NCI-H2171 treated with DMSO at 0.1 percent for 48 hours (cell line): Measurements from ENCODE around the gene PTDSS2.
"Not testable (repeated sequence)": the region's sequence is repeated elsewhere in the genome, so short reads cannot be mapped to it uniquely, and the experiment has no call there.

Experiments used
- DNase-seq: peaks from one replicate; lab custom pipeline; 2025; lab: John Stamatoyannopoulos, UW

Gene PTDSS2

GRCh38 chr11:468493-468892 lies 18.4 kb downstream of the PTDSS2 start:
- no peak for DNase-seq

GRCh38 chr11:469026-469683 lies 19.1 kb downstream of the PTDSS2 start:
- DNase-seq, result not testable (repeated sequence)

DNA sequence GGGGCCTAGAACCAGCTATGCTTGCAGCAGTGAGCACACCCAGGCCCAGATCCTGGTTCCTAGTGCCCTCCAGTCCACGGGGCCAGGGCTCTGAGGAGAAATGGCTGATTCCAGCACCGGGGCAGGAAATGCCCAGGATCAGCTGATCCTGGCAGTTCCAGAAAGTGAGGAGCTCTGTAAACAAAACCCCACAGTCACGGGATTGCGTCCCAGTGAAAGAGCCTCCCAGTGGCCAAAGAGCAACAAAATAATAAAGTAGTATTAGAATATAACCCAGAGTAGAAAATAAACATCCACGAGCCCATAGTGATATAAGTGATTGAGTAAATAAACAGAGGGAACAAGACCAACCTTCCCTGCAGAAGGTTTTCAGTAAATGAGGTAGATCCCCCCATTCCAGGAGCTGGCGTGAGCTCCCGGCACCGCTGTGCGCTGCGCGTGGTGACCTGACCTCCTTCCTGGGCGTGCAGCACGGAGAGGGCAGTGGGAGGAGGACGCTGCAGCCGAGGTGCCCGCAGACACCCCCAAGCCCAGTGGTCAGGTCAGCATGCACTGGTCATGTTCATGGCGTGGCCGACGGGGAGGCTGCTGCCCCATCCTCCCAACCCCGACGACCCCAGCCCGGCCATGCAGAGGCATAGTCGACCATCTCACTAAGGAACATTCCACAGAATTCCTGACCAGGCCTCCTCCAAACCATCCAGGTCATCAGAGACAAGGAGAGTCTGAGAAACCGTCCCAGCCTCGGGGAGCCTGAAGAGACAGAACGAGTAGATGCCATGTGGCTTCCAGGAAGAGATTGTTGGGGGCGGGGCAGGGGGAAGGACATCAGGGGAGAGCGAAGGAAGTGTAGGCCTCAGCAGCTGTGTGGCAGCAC lies 19.8 kb downstream of the PTDSS2 start:
- no peak for DNase-seq

GRCh38 chr11:471468-472145 lies 21.5 kb downstream of the PTDSS2 start:
- DNase-seq, result no peak

DNA sequence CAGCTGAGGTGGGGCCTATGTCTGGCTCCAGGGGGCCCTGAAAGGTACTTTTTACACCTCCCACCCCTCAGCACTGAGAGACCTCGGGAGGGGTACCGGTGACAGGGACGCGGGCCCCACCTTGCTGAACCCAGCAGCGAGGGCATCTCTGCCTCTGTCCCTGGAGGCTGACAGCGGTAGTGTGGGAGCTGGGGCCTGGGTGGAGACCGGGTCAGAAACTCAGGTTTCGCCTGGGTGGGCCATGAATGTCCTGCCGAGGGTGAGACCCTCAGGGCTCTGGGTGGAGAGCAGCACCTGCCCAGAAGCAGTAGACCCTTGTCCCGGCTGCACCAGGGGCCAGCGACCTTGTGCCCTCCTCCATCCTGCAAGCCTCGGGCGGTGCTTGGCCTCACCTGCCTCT lies 22.2 kb downstream of the PTDSS2 start:
- DNase-seq, result no peak

GRCh38 chr11:472816-473215 lies 22.7 kb downstream of the PTDSS2 start:
- DNase-seq, result no peak

- no peak for DNase-seq
These were observed 23.3 kb downstream of the PTDSS2 start for GRCh38 chr11:473415-473814.

DNA sequence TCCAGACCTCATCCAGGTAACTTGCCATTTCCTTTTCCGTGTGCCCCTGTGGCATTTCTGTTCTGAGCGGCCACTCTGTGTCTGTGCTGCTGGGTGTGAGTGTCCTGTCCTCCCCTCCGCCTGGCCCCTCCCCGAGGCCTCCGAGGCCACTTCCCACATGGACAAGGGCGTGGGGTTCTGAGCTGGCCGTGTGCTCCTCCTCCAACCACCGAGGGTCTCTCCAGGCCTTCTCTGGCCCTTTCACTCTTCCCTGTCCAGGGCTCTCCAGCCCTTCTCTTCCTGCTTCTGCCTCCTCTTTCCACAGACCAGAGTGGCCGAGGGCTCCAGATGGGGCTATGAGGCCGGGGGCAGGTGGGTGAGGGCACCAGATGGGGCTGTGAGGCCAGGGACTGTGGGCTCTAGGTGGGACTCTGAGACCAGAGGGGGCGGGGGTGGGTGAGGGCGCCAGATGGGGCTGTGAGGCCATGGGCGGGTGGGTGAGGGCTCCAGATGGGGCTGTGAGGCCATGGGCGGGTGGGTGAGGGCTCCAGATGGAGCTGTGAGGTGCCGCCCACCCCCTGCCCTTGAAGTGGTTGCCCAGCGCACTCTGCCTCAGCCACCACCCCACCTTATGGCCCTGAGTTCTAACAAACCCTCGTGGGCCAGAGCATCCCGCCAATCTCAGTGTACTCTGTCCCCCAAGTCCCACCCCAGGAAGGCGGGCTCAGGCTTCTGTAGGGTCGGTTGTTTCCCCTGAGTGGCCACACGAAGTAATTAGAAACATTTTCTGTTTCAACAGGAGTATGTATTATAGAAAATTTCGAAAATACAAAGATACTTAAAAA lies 24.1 kb downstream of the PTDSS2 start:
- DNase-seq, result peak; percentile 49

- DNase-seq, result no peak
These were observed 24.9 kb downstream of the PTDSS2 start for GRCh38 chr11:474914-475506.

DNA sequence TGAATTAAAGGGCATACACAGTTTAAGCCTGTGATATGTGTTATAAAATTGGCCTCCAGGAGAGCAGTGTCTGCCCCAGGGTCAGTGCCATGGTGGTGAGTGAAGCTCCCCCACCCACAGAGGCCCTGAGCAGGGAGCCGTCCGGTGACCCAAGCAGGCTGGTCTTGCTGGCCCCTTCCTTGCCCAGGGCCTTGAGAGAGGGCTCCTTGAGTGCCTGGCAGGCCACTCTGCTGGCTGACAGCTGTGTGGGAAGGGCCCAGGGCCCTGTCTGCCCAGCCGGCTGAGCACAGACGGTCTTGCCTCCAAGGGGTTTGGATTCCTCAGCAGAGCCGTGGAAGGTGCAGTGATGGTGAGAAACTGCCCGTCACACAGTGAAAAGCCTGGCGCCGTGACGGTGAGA lies 25.9 kb downstream of the PTDSS2 start:
- no peak for DNase-seq

DNA sequence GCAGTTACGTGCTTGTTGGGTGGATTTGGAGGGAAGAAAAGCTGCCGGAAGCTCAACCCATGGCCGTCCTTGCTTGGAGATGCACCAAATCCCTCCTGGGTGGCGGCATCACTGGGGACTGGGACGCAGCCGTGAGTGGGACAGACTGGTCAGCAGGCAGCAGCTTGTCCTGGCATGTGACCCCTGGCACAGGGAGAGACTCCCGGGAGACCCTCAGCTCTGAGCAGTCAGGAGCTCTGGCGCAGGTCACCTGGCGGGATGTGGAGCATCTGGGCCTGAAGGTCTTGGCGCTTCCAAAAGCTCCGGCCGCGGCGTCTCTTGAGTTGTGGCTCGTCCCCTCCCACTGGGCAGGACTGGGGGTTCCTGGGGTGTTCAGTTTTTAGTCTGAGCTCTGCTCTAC lies 26.3 kb downstream of the PTDSS2 start:
- no peak for DNase-seq

- DNase-seq, result no peak
These were observed 27.1 kb downstream of the PTDSS2 start for GRCh38 chr11:477052-477715.

GRCh38 chr11:479311-479710 lies 29.2 kb downstream of the PTDSS2 start:
- DNase-seq, result no peak

- DNase-seq, result no peak
These were observed 34.5 kb downstream of the PTDSS2 start for GRCh38 chr11:484616-485015.

GRCh38 chr11:486189-486588 lies 36.1 kb downstream of the PTDSS2 start:
- DNase-seq, result no peak

DNA sequence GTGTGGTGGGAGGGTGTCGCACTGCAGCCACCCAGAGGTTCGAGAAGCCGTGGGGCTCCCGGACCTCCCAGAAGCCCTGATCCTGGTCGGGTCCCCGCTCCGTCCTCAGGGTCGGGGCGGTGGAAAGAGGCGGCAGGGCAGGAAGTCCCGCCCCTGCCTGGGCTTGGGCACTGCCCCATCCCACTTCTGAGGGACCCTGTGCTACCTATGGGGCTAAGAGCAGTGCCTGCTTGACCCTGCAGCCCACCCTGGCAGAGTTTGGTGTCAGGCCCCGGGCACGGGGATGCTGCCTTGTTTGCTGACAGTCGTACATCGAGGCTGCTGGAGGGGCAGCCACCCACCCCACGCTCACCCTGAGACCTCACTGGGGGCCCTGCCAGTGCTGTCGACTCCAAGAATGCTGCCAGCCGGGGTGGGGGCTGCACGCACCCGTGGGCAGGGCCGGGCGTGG lies 37.5 kb downstream of the PTDSS2 start:
- no peak for DNase-seq

DNA sequence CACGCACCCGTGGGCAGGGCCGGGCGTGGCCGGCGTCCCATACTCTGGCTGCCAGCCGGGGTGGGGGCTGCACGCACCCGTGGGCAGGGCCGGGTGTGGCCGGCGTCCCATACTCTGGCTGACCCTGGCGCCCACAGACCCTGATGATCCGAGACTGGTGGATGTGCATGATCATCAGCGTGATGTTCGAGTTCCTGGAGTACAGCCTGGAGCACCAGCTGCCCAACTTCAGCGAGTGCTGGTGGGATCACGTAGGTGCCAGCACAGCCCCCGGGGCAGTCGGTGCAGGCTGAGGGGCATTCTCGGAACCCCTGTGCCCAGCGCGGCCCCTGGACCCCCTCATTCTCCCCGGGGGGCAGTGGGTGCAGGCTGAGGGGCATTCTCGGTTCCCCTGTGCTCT lies 38.0 kb downstream of the PTDSS2 start:
- DNase-seq, result no peak

GRCh38 chr11:488579-488978 lies 38.5 kb downstream of the PTDSS2 start:
- DNase-seq, result no peak

DNA sequence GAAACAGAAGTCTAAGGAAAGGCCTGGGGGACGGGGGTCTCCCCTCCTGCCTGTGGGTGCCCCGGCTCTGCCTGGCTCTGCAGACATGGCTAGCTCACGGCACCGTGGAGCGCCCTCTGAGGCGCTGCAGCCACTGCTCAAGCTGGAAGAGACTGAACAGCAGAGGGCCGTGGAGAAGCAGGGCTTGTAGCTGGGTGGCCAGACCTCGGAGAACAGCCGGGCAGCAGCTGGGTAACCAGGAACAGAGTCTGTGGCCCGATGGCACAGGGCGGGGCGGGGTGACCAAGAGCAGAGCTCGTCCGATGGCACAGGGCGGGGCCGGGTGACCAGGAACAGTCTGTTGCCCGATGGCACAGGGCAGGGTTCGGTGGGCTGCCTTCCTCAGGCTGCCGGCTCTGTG lies 38.9 kb downstream of the PTDSS2 start:
- DNase-seq, result no peak

GRCh38 chr11:489610-490185 lies 39.6 kb downstream of the PTDSS2 start:
- DNase-seq, result no peak
